Transverse colon (tissue), 4 donors: ENCODE results near the gene TENM4. TPM values are rescaled to one million over a fixed set of nuclear protein-coding genes. Genes with fewer than 3 reads are reported as not detected.

Experiments used
- DNase-seq: peaks from one replicate; pipeline ENCODE4 v3.0.0-alpha.2; 2019
- H3K27ac ChIP-seq, 4 donors: fragments of 200-600 bp; sonication (generic); 2 replicates each; pipeline ENCODE4 v1.5.1; 2016 to 2018; ENCODE audit warnings: inconsistent platforms in 4 of 4
- H3K27me3 ChIP-seq: fragments of 200-600 bp; sonication (generic); 2 replicates; pipeline ENCODE4 v1.5.1; 2017; ENCODE audit warnings: inconsistent platforms
- H3K36me3 ChIP-seq, 4 donors: fragments of 200-600 bp; sonication (generic); 2 replicates each; pipeline ENCODE4 v1.5.1; 2017 to 2019; ENCODE audit warnings: inconsistent platforms in 4 of 4
- H3K4me1 ChIP-seq, 4 donors: fragments of 200-600 bp; sonication (generic); 2 replicates each; pipeline ENCODE4 v1.5.1; 2017 to 2020; ENCODE audit warnings: inconsistent platforms in 4 of 4
- H3K4me3 ChIP-seq, 4 donors: fragments of 200-600 bp; sonication (generic); 1 replicate in 1 of 4; 2 replicates in 3 of 4; pipeline versions ENCODE4 v1.5.1 to v1.6.1; 2017 to 2019; ENCODE audit warnings: inconsistent platforms in 4 of 4
- H3K9me3 ChIP-seq, 2 donors: fragments of 200-600 bp; sonication (generic); 2 replicates each; pipeline ENCODE4 v1.5.1; 2017 to 2019; ENCODE audit warnings: inconsistent platforms in 2 of 2
- CTCF ChIP-seq, 5 experiments: fragments of 200-600 bp in 3 of 5; fragments of 450-650 bp in 2 of 5; sonication (generic) in 3 of 5; IDR thresholded peaks; 1 replicate in 2 of 5; 2 replicates in 3 of 5; pipeline ENCODE4 v1.5.1; 2016 to 2017; ENCODE audit warnings: antibody characterized with exemption in 5 of 5, inconsistent platforms in 3 of 5, mild to moderate bottlenecking in 2 of 5, moderate library complexity in 1 of 5
- EP300 ChIP-seq: sonication (generic); formaldehyde crosslinking; IDR thresholded peaks from one replicate; pipeline ENCODE4 v1.6.1; 2017; ENCODE audit warnings: antibody characterized with exemption, low read depth
- POLR2A ChIP-seq: fragments of 450-650 bp; IDR thresholded peaks from one replicate; pipeline ENCODE4 v1.6.1; 2016; ENCODE audit warnings: antibody characterized with exemption, mild to moderate bottlenecking, moderate library complexity
- POLR2AphosphoS5 ChIP-seq, 3 donors: sonication (generic); formaldehyde crosslinking; IDR thresholded peaks; one replicate each; pipeline ENCODE4 v1.6.1; 2016; ENCODE audit warnings: antibody characterized with exemption in 3 of 3
- WGBS, 2 donors: methylation state at CpG; one replicate each; pipeline ENCODE4 v1.1.5; 2018; ENCODE audit warnings: low coverage in 1 of 2; 5-methylcytosine and 5-hydroxymethylcytosine counted together
- in situ Hi-C, 4 donors: fragments of 200-750 bp; cut with MboI; loops; one replicate each; pipeline versions ENCODE4 v1.15.0 to v1.15.1; 2017; ENCODE audit warnings: low sequenced_read_pairs in 3 of 4, low pct_ligation_motif_present in 1 of 4, low pct_unique_long_range_greater_than_20kb in 1 of 4
- intact Hi-C: fragments of 100-400 bp; cut with DNase I; formaldehyde crosslinking; loops from one replicate; pipeline ENCODE4 v1.15.1; 2023; ENCODE audit warnings: low total_unique reads
- total RNA-seq, 4 donors: library from RNA; depleted of rRNA; stranded (reverse); fragments of >200 nt; gene quantifications; one replicate each; pipeline ENCODE4 v1.1.0, GENCODE V29; 2016

TENM4 gene
- total RNA-seq, 4 donors from 2014 or later, result 0.14 to 0.79 (median 0.39) TPM

DNA sequence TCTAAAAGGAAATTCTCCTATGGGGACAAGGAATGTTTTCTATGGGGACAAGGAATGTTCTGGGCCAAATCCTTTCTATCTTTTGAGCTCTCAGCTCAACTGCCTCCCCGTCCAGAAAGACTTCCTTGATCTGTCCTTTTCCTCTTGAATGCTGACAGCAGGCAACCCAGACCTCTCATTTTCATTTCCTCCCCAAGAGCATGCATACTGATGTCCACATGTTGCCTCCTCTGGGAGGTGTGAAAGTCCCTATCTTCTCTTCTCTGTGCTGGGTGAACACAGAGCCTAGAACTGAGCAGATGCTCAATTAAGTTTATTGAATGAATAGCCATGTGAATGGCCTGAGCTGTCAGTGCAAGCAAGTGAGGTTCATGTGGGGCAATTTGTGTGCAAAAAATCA, 534.3 kb downstream of the TENM4 start:
- H3K36me3 ChIP-seq, result no peaks in the 10 kb centered on the region
- no peaks in the 10 kb centered on the region for H3K4me1 ChIP-seq
- WGBS, 2 donors, result 61% methylated on average over 1 of the region's 1 CpG; no CpG with 5 or more reads in 1 of the 2 donors
- TF ChIP-seq POLR2A (no peak), EP300 (no peak), CTCF (IDR thresholded peaks at IDR 0.05) (no peak), POLR2AphosphoS5 (IDR thresholded peaks at IDR 0.05) (no peak)
- no peak overlapping the region for H3K4me3 ChIP-seq
- H3K9me3 ChIP-seq, result no peaks in the 10 kb centered on the region
- H3K27me3 ChIP-seq, result no peaks in the 10 kb centered on the region
- intact Hi-C loops, result no loop called here
- no peak for DNase-seq
- in situ Hi-C loops, result no loop called here
- H3K27ac ChIP-seq, result no peak overlapping the region

DNA sequence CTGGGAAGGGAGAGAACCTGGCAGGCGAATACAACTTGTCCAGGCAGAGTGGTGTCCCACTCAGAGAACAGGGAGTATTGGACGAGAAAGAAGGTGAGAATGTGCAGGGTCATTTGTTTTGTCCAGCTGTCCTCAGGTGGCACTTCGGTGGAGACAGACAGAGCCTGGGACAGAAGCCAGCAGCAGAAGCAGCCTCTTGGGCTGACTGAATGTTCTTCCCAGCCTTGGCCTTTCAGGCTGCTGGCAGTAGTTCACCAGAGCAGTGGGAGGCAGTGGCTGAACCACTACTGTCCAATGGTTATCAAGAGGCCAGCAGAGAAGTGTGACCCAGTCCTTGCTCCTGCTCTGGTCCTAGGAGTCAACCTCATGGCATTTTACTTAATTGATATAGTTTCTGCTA, 535.1 kb downstream of the TENM4 start:
- H3K4me3 ChIP-seq, result no peak overlapping the region
- H3K36me3 ChIP-seq, result no peaks in the 10 kb centered on the region
- TF ChIP-seq POLR2A (no peak), CTCF (IDR thresholded peaks at IDR 0.05) (no peak), POLR2AphosphoS5 (IDR thresholded peaks at IDR 0.05) (no peak), EP300 (no peak)
- intact Hi-C loops (no loop called here), in situ Hi-C loops (no loop called here)
- no peaks in the 10 kb centered on the region for H3K27me3 ChIP-seq
- WGBS, 2 donors, result 60 to 64% methylated on average over 2 to 3 of the region's 3 CpGs
- no peaks in the 10 kb centered on the region for H3K4me1 ChIP-seq
- DNase-seq, result no peak
- no peak overlapping the region for H3K27ac ChIP-seq
- no peaks in the 10 kb centered on the region for H3K9me3 ChIP-seq

DNA sequence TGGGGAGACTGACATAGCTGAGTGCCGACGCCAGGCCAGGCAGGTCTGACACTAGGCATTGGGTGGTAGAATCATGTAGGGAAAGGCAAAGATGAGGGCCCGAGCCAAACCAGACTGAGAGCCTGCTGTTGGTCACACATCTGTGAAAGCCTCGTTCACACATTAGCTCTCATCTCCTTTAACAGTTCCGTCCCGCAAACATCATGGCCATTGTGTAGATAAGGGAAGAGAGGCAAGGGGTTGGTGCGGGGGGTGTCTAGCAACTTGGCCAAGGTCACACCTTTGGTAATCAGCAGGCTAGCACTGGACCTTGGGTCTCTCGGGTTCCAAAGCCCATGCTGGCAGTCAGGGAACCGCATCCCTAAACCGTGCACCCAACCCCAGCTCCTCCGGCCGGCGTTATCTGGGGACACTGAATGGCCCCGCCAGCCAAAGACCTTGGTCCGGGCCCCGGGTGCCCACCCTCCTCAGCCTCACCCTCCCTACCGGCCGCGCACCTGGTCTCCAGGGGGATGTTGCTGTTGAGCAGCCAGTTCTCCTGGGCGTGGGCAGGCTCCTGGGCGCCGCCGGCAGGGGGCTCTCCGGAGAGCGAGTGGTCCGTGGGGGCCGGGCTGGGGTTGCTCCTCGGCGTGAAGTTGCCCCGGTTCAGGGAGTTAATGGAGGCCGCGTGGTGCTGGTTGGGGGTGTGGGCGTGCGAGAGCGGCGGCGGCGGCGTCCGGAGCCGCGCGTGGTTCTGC, 537.9 kb downstream of the TENM4 start:
- DNase-seq, result no peak
- intact Hi-C loops (no loop called here), in situ Hi-C loops (no loop called here)
- WGBS, 2 donors, result 86 to 100% methylated on average over 2 to 41 of the region's 43 CpGs
- no peaks in the 10 kb centered on the region for H3K36me3 ChIP-seq
- no peaks in the 10 kb centered on the region for H3K4me1 ChIP-seq
- no peak overlapping the region for H3K27ac ChIP-seq
- no peak for TF ChIP-seq EP300
- TF ChIP-seq POLR2A, result no peak
- TF ChIP-seq POLR2AphosphoS5 (IDR thresholded peaks at IDR 0.05), result no peak
- no peak for TF ChIP-seq CTCF (IDR thresholded peaks at IDR 0.05)
- H3K9me3 ChIP-seq, result no peaks in the 10 kb centered on the region
- no peaks in the 10 kb centered on the region for H3K27me3 ChIP-seq
- H3K4me3 ChIP-seq, result no peak overlapping the region

DNA sequence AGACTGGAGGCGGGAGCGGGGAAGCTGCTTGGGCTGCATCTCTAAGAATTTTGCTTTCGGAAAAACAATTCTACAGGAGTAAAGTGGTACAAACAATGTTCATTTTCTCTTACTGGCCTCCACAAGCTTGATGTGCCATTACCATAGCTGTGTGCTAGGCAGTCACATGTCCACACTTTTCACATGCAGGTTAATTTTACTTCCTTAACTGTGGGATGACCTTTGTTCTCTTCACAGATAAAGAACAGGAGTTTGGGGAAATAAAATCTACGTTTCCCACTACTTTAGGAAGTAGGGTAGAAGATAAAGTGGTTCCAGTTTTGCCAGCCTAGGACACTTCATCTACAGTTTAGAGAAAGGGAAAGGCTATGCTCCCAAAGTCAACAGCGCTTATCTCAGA, 539.0 kb downstream of the TENM4 start:
- Histone ChIP-seq H3K27me3 (no peaks in the 10 kb centered on the region), H3K27ac (no peak overlapping the region), H3K36me3 (no peaks in the 10 kb centered on the region), H3K4me3 (no peak overlapping the region), H3K4me1 (no peaks in the 10 kb centered on the region), H3K9me3 (no peaks in the 10 kb centered on the region)
- intact Hi-C loops (no loop called here), in situ Hi-C loops (no loop called here)
- 81 to 100% methylated on average over 4 to 5 of the region's 5 CpGs for WGBS, 2 donors
- no peak for TF ChIP-seq EP300
- no peak for TF ChIP-seq CTCF (IDR thresholded peaks at IDR 0.05)
- TF ChIP-seq POLR2A, result no peak
- TF ChIP-seq POLR2AphosphoS5 (IDR thresholded peaks at IDR 0.05), result no peak
- DNase-seq, result no peak
